GM19099 (cell line): ENCODE results near the gene KRTAP12-2.

Experiments
- POLR2A ChIP-seq: IDR thresholded peaks from 3 replicates; pipeline ENCODE4 v1.6.1; 2011; ENCODE audit warnings: low read depth; ENCODE audit not compliant: insufficient read length; ENCODE audit errors: extremely low read depth

KRTAP12-2 gene

DNA sequence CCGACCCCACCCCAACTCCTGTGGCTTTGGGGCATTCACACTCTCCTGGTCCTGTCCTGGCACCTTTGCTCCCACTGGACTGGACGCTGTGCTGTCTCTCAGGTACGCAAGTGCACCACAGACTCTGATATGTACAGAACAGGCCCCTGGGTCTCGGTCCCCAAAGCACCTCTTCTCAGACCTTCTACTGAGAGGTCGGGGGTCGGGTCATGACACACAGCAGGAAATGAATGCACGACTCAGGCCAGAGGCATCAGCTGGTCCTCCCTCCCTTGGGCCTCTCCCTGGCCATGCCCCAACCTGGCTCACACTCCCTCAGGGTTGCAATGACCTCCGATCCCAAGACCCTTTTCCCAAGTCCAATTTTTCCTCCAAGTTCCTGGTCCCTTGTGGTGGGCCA, 28.5 kb upstream of the KRTAP12-2 start:
- no peak for TF ChIP-seq POLR2A

DNA sequence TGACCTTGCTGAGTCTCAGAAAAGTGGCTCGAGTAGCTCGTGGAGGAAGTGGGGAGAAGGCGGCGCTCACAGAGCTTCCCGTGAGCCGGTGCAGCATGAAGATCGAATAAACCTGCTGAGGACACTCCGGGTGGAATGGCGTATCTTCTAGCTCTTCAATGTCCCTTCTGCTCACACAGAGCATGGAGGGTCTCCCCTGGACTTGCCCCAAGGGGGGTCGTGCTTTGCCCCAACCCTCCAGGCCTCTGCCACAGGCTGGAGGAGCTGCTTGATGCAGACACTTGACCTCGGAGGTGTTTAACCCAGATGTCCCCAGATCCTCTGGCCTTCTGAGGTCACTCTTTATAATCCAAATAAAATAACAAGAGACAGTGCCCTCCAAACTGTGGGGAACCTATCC, 28.0 kb upstream of the KRTAP12-2 start:
- no peak for TF ChIP-seq POLR2A

DNA sequence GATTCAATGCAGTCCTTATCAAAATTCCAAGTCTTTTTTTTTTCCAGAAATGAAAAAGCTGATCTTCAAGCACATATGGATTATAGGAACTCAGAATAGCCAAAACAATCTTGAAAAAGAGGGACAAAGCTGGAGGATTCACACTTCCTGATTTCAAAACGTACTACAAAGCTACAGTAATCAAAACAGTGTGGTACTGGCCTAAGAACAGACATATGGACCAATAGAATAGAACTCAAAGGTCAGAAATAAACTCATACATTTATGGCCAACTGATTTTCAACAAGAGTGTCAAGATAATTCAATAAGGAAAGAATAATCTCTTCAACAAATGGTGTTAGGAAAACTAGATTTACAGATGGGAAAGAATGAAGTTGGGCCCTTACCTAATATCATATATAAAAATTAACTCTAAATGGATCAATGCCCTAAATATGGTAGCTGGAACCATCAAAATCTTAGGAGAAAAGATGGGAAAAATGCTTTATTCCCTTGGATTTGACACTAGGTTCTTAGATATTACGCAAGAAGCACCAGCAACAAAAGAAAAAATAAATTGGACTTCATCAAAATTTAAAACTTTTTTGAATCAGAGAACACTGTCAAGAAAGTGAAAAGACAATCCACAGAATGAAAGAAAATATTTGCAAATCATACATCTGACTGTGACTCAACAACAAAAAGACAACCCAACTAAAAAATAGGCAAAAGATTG, 26.2 kb upstream of the KRTAP12-2 start:
- no peak for TF ChIP-seq POLR2A

DNA sequence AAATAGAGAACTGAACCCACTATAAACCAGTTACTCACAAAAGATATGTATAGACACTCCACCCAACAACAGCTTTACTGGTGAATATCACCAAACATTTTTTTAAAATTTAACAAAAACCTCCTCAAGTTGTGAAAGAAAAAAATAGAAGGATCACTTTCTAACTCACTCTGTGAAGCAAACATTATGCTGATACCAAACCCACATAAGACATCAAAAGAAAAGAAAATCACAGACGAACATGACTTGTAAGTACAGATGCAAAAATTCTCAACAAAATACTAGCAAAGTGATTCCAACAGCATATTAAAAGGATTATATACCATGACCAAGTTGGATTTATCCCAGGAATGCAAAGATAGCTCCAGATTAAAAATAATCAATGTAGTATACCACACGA, 25.0 kb upstream of the KRTAP12-2 start:
- TF ChIP-seq POLR2A: no peak

DNA sequence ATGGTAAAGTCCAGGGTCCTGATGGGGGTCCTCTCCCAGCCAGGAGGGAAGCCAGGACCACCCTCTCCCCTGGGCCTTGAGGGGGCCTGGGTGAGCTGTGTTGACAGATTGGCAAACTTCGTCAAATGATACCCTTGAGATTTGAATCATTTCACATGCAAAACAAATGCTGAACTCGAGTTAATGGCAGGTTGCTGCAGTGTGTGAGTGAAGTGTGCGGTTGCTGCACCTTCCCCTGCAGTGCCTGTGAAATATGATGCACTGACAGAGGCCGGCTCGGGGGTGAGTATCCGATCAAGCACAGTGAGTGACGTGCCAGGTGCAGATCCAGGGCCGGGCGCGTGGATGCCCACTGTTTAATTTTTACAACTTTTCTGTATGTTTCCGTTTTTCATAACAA, 20.9 kb upstream of the KRTAP12-2 start:
- TF ChIP-seq POLR2A: no peak

DNA sequence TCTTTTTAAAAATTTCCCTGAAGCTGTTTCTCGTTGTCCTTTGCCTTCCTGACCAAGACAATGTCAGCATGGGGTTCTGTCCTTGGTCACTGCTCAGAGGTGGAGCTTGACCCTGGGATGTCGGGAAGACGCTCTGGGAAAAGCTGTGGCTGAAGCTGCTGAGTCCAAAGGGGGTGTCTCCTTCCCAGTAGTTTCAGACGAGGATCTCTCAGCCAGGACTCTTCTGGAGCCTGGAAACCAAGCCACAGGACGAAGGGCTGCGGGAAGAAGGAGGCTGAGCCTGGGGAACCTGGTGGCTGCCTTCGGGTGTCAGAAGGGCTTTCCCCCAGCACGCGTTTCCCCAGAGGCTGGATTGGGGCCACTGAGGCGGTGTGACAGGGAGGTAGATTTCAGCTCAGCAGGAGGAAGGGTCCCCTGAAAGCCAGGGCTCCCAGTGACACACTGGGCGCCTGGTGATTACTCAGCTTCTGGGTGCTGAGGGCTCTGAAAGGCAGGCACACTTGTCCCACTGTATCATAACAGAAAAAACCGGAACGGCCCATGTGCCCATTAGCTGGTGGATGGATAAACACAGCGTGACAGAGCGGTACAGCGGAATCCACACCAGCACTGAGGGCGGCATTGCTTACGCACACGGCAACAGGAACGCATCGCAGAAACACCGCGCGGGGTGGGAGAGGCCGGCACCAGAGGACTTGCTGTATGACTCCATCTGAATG, 20.3 kb upstream of the KRTAP12-2 start:
- TF ChIP-seq POLR2A: no peak

DNA sequence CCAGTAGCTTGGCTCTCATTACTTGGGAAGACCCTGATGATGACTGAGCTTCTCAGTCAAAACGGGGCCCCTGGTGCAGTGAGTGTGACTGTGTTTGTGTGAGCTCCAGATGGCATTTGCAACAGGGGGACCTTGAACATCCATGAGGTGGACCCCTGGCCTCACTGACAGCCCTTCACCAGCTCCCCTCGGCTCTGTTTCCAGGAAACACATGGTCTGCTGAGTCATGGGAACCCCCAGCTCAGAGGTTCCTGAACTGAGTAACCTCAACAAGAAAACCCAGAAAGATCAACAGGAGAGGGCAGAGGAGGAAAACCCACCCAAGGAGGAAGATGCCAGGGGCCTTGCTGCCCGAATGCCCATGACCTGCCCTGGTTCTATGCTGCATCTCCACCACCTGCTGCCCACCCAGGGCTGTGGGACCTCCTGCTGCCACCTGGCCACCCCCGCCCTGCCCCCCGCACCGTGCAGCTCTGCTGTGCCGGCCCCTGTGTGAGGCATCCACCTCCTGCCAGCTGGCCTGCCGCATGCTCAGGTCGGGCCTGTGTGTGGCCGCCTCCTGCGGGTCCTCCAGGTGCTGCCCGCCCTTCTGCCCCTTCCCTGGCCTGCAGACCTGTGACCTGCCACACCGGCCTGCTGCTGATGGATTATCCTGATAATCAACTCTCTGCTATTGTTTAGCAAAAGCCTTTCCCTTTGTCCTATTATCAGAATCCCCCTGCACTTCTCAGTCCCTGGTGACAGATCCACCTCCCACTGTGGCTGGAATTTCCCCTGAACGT, 19.5 kb upstream of the KRTAP12-2 start:
- TF ChIP-seq POLR2A: no peak

DNA sequence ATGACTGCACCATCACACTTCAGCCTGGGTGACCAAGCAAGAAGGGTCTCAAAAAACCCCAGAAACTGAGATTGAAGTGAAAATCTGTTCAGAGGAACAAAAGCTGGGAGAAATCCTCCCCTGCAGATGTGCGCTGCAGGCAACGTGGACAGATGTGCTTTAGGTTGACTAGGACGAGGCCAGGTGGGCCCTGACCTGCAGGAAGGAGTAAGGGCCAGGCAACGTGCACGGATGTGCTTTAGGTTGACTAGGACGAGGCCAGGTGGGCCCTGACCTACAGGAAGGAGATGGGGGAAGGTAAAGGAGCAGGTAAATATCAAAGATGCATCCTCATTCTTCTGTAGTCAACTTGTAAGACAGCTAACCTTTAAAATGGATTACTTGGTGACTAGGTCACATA, 17.8 kb upstream of the KRTAP12-2 start:
- no peak for TF ChIP-seq POLR2A

DNA sequence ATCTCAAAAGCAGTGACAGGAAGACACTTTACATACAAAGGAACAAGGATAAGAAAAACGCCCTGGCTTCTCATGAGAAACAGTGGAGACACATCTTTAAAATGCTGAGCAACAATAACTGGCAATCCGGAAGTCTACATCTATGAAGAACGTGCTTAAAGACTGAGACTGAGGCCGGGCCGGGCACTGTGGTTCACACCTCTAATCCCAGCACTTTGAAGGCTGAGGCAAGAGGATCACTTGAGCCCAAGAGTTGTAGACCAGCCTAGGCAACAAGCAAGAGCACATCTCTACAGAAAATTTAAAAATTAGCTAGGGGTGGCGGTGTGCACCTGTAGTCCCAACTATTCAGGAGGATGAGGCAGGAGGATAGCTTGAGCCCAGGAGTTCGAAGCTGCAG, 17.4 kb upstream of the KRTAP12-2 start:
- no peak for TF ChIP-seq POLR2A

DNA sequence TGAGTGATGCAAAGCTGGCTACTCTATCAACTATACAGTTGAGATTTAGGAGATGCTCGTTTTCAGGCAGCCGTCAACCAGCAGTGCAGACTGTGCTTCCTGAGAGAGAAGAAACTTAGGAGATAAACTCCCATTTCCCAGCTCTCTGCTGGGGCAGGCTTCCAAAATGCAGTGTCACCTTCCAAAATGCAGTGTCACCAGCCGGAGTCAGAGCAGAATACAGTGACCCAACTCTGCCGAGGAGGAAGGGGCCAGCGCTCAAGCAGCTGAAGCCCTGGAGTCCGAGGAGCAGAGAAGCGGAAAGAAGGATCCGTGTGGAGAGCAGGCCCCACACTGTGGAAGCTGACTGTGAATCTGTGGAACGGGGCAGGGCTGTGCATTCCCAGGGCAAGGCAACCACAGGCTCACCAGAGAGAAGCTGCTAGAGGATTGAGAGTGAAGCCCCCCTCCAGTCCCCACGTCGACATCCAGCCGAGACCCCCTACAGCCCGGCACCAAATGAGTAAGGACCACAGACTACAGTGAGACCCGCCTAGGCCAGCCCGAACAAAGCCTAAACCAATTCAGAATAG, 15.9 kb upstream of the KRTAP12-2 start:
- no peak for TF ChIP-seq POLR2A

DNA sequence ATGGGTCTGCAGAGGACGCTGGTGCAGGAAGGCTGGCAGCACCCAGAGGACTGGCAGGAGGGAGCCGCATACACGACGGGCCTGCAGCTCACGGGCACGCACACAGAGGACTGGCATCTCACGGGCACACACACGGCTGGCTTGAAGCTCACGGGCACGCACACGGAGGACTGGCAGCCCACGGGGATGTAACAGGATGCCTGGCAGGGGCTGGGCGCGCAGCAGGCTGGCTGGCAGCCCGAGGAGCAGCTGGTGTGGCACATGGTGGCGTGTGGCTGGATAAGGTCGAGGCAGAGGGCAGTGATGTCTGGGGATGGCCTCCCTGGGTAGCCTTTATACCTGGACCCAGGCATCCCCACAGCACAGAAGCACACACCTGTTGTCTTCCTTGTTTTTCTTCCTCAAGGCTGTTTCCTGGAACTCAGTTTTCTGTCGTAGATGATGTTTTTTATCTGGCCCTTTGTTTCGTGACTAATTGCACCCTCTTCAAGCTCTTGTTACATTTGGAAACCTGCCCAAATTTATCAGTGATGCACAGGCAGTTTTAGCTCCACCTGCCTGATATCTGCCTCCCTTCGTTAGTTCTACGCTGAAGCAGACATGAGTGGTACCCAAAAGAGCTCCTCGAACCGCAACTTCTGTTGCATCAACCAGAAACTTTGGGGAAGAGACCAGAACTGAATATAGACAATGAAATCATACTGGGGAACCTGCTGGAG, 15.3 kb upstream of the KRTAP12-2 start, which contains the start of gene KRTAP12-1:
TSS of gene KRTAP12-1 (minus strand) at position 303 of the 719 bp plus-strand sequence. CDS start at position 263, 40 bp downstream.
- no peak for TF ChIP-seq POLR2A

DNA sequence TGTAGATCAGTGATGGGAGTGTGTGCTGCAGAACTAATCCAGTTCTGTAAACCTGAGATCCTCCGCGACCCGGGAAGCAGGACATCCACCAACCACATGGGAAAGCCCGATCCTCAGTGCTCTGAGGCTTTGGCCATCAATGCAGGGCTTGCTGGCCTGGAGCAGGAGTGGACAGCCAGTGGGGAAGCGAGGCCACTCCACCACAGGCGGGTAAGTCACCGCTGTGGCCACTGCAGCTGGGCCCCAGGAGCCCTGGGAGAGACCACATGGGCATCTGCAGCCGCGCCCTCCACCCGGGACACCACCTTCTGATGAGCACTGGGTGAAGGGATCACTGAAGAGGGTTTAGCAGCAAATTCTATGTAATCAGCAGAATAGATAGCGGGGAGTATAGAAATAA, 14.4 kb upstream of the KRTAP12-2 start:
- TF ChIP-seq POLR2A: no peak

DNA sequence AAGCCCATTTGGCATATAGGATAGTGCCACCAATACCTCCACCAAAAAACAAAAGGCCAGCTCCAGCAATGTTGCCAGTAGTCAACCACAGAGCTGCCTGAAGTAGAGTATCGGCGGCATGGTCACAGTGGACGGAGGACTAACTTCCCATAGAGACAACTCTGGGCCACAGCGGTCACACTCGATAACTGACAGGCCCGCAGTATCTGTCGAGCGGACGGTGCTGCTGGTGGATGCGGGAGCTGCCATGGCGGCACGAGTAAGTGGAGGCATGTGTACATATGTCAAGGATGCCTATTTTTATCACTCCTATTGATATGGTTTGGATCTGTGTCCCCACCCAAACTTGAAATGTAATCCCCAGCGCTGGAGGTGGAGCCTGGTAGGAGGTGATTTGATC, 11.2 kb upstream of the KRTAP12-2 start:
- no peak for TF ChIP-seq POLR2A

DNA sequence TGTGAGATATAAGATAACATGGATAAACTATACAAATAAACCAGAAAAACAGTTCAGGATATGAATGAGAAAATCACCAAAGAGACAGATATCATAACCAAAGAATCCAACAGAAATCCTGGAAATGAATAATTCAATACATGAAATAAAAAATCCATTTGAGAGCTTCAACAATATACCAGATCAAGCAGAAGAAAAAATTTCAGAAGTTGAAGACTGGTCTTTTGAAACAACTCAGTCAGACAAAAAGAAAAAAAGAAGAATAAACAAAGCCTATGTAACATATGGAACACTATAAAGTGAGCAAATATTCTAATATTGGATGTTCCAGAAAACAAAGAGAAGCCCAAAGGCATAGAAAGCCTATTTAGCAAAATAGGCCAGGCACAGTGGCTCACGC, 5.2 kb upstream of the KRTAP12-2 start:
- TF ChIP-seq POLR2A: no peak
